GM18870 (cell line): ENCODE measurements around the gene TANGO6.

ENCODE experiments used
- ATAC-seq: cut with Tn5 transposase; IDR thresholded peaks from one replicate; pipeline ENCODE4 v1.9.1; 2021; ENCODE audit warnings: moderate library complexity; ENCODE audit not compliant: unreplicated experiment

The TANGO6 gene

GRCh38 chr16:68860978-68861892, 17.9 kb downstream of the TANGO6 start:
- ATAC-seq, result no peak

- ATAC-seq, result no peak
Measured at GRCh38 chr16:68866933-68867332, 23.6 kb downstream of the TANGO6 start.

- no peak for ATAC-seq
Measured at GRCh38 chr16:68869492-68870088, 26.3 kb downstream of the TANGO6 start.

- ATAC-seq, result no peak
Measured at GRCh38 chr16:68873635-68874471, 30.5 kb downstream of the TANGO6 start.

GRCh38 chr16:68875871-68876270, 32.5 kb downstream of the TANGO6 start:
- ATAC-seq, result no peak

GRCh38 chr16:68883685-68884084, 40.4 kb downstream of the TANGO6 start:
- no peak for ATAC-seq

GRCh38 chr16:68884401-68884800, 41.1 kb downstream of the TANGO6 start:
- no peak for ATAC-seq

GRCh38 chr16:68884861-68885720, 41.8 kb downstream of the TANGO6 start:
- ATAC-seq, result no peak

- ATAC-seq, result no peak
Measured at GRCh38 chr16:68887107-68887506, 43.8 kb downstream of the TANGO6 start.

GRCh38 chr16:68889508-68890150, 46.3 kb downstream of the TANGO6 start:
- ATAC-seq, result no peak

GRCh38 chr16:68892214-68892613, 48.9 kb downstream of the TANGO6 start:
- no peak for ATAC-seq

GRCh38 chr16:68892898-68893297, 49.6 kb downstream of the TANGO6 start:
- no peak for ATAC-seq

GRCh38 chr16:68893710-68894705, 50.7 kb downstream of the TANGO6 start:
- no peak for ATAC-seq

GRCh38 chr16:68894714-68895113, 51.4 kb downstream of the TANGO6 start:
- no peak for ATAC-seq

GRCh38 chr16:68898026-68898425, 54.7 kb downstream of the TANGO6 start:
- no peak for ATAC-seq

- no peak for ATAC-seq
Measured at GRCh38 chr16:68900009-68900408, 56.7 kb downstream of the TANGO6 start.

- no peak for ATAC-seq
Measured at GRCh38 chr16:68902003-68902968, 59.0 kb downstream of the TANGO6 start.

GRCh38 chr16:68902969-68903345, 59.6 kb downstream of the TANGO6 start:
- ATAC-seq, result no peak
